ENCODE data around the gene TRIM14.
"Not testable (repeated sequence)": the region's sequence is repeated elsewhere in the genome, so short reads cannot be mapped to it uniquely, and the experiment has no call there.

Gene TRIM14

GRCh38 chr9:98080326-98080725 lies 38.7 kb downstream of the TRIM14 start:
- H3K23ac ChIP-seq (ENCODE audit: low read length) = no peak overlapping the region
- H3K36me3 ChIP-seq (ENCODE audit: control insufficient read depth, insufficient read depth, low read length) = peaks cover 8% of the 10 kb centered on the region
- H3K18ac ChIP-seq (ENCODE audit: low read length) = no peak overlapping the region
- H3K79me2 ChIP-seq (ENCODE audit: control insufficient read depth, insufficient read depth, low read length) = no peaks in the 10 kb centered on the region
- no peak overlapping the region for H2AK5ac ChIP-seq (ENCODE audit: low read length)
- no peak overlapping the region for H3K4me2 ChIP-seq (ENCODE audit: low read length)
- DNase-seq = no peak
- no peaks in the 10 kb centered on the region for H3K79me1 ChIP-seq (ENCODE audit: low read length)
- no peak overlapping the region for H2BK15ac ChIP-seq (replicated peaks; ENCODE audit: low read depth)
- no peak overlapping the region for H3K4ac ChIP-seq (ENCODE audit: low read depth, low read length)
- H3K56ac ChIP-seq (ENCODE audit: low read length) = no peak overlapping the region
- H3K4me1 ChIP-seq (ENCODE audit: control insufficient read depth, low read depth, low read length) = no peaks in the 10 kb centered on the region
- WGBS (ENCODE audit: extremely low coverage, insufficient coverage, low lambda C conversion rate) = 100% methylated on average over 1 of the region's 1 CpG
- H3K9ac ChIP-seq (ENCODE audit: low read length) = no peak overlapping the region
- H4K8ac ChIP-seq (ENCODE audit: low read depth, low read length) = no peak overlapping the region
- H2BK120ac ChIP-seq (ENCODE audit: low read depth, low read length) = no peak overlapping the region
- no peak overlapping the region for H4K5ac ChIP-seq (ENCODE audit: low read length)
- no peak overlapping the region for H3K4me3 ChIP-seq (ENCODE audit: low read length)
- H3K27me3 ChIP-seq (ENCODE audit: insufficient read depth, low read length, poor library complexity) = no peaks in the 10 kb centered on the region
- H2BK5ac ChIP-seq (ENCODE audit: low read length) = no peak overlapping the region
- H3K27ac ChIP-seq (ENCODE audit: low read depth, low read length) = no peak overlapping the region

DNA sequence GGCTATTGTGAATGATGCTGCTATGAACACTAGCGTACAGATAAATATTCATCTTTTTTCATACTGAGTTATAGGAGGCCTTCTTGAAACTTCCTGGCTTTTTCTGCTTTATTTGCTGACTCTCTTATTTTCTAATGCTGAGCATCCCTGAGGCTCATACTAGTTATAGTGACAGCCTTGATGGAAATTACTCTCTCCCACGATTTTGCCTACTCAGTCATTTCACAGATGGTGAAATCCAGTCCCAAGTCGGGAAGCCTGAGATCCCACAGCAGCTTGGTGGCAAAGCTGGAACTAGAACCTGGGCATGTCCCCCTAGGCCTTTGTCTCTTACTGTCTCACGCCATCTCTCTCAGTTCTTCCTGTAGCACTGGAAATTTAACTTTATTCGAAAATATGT lies 40.1 kb downstream of the TRIM14 start:
- H2BK5ac ChIP-seq (ENCODE audit: low read length) = no peak overlapping the region
- H3K36me3 ChIP-seq (ENCODE audit: control insufficient read depth, insufficient read depth, low read length) = peaks cover 8% of the 10 kb centered on the region
- H3K4me2 ChIP-seq (ENCODE audit: low read length) = no peak overlapping the region
- H3K4ac ChIP-seq (ENCODE audit: low read depth, low read length) = no peak overlapping the region
- H3K56ac ChIP-seq (ENCODE audit: low read length) = no peak overlapping the region
- H3K27ac ChIP-seq (ENCODE audit: low read depth, low read length) = no peak overlapping the region
- no peak overlapping the region for H2BK15ac ChIP-seq (replicated peaks; ENCODE audit: low read depth)
- no peak overlapping the region for H3K23ac ChIP-seq (ENCODE audit: low read length)
- WGBS (ENCODE audit: extremely low coverage, insufficient coverage, low lambda C conversion rate) = no CpG with 5 or more reads among the region's 5 CpGs
- no peak overlapping the region for H3K9ac ChIP-seq (ENCODE audit: low read length)
- no peak overlapping the region for H4K5ac ChIP-seq (ENCODE audit: low read length)
- no peaks in the 10 kb centered on the region for H3K27me3 ChIP-seq (ENCODE audit: insufficient read depth, low read length, poor library complexity)
- no peak overlapping the region for H2AK5ac ChIP-seq (ENCODE audit: low read length)
- H3K4me3 ChIP-seq (ENCODE audit: low read length) = no peak overlapping the region
- no peak overlapping the region for H3K18ac ChIP-seq (ENCODE audit: low read length)
- DNase-seq = no peak
- H3K79me1 ChIP-seq (ENCODE audit: low read length) = no peaks in the 10 kb centered on the region
- H4K8ac ChIP-seq (ENCODE audit: low read depth, low read length) = no peak overlapping the region
- no peaks in the 10 kb centered on the region for H3K4me1 ChIP-seq (ENCODE audit: control insufficient read depth, low read depth, low read length)
- H3K79me2 ChIP-seq (ENCODE audit: control insufficient read depth, insufficient read depth, low read length) = no peaks in the 10 kb centered on the region
- H2BK120ac ChIP-seq (ENCODE audit: low read depth, low read length) = no peak overlapping the region

DNA sequence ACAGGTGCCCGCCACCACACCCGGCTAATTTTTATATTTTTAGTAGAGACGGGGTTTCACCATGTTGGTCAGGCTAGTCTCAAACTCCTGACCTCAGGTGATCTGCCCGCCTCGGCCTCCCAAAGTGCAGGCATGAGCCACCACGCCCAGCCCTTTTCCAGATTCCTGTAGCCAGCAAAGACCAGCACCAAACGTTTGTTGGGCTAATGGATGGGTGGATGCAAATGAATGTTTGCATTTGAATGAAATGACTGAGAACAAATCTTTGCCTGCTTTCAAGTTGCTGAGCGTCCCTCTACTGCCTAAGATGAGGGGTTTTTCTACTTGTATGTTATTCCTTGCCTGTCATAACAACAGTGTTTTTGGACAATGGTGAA lies 42.5 kb downstream of the TRIM14 start:
- H3K79me2 ChIP-seq (ENCODE audit: control insufficient read depth, insufficient read depth, low read length) = not testable (repeated sequence)

GRCh38 chr9:98075332-98075805 lies 43.7 kb downstream of the TRIM14 start:
- H2AK5ac ChIP-seq (ENCODE audit: low read length) = no peak overlapping the region
- no peak overlapping the region for H3K4ac ChIP-seq (ENCODE audit: low read depth, low read length)
- no peaks in the 10 kb centered on the region for H3K27me3 ChIP-seq (ENCODE audit: insufficient read depth, low read length, poor library complexity)
- 100% methylated on average over 1 of the region's 6 CpGs for WGBS (ENCODE audit: extremely low coverage, insufficient coverage, low lambda C conversion rate)
- H4K5ac ChIP-seq (ENCODE audit: low read length) = no peak overlapping the region
- H3K36me3 ChIP-seq (ENCODE audit: control insufficient read depth, insufficient read depth, low read length) = no peaks in the 10 kb centered on the region
- no peaks in the 10 kb centered on the region for H3K79me1 ChIP-seq (ENCODE audit: low read length)
- no peak overlapping the region for H3K4me2 ChIP-seq (ENCODE audit: low read length)
- H3K18ac ChIP-seq (ENCODE audit: low read length) = no peak overlapping the region
- H2BK15ac ChIP-seq (replicated peaks; ENCODE audit: low read depth) = no peak overlapping the region
- no peaks in the 10 kb centered on the region for H3K79me2 ChIP-seq (ENCODE audit: control insufficient read depth, insufficient read depth, low read length)
- H2BK5ac ChIP-seq (ENCODE audit: low read length) = no peak overlapping the region
- H3K27ac ChIP-seq (ENCODE audit: low read depth, low read length) = no peak overlapping the region
- H3K56ac ChIP-seq (ENCODE audit: low read length) = peak overlapping the region; percentile 56
- H3K9ac ChIP-seq (ENCODE audit: low read length) = no peak overlapping the region
- no peaks in the 10 kb centered on the region for H3K4me1 ChIP-seq (ENCODE audit: control insufficient read depth, low read depth, low read length)
- DNase-seq = peak; percentile 49
- no peak overlapping the region for H4K8ac ChIP-seq (ENCODE audit: low read depth, low read length)
- no peak overlapping the region for H2BK120ac ChIP-seq (ENCODE audit: low read depth, low read length)
- H3K23ac ChIP-seq (ENCODE audit: low read length) = no peak overlapping the region
- no peak overlapping the region for H3K4me3 ChIP-seq (ENCODE audit: low read length)

More for the DNA sequence above, 42.5 kb downstream of the TRIM14 start:
- H3K4ac ChIP-seq (ENCODE audit: low read depth, low read length); H3K36me3 ChIP-seq (ENCODE audit: control insufficient read depth, insufficient read depth, low read length); H4K8ac ChIP-seq (ENCODE audit: low read depth, low read length); DNase-seq; H2BK5ac ChIP-seq (ENCODE audit: low read length); H3K23ac ChIP-seq (ENCODE audit: low read length); H3K27me3 ChIP-seq (ENCODE audit: insufficient read depth, low read length, poor library complexity); H3K79me1 ChIP-seq (ENCODE audit: low read length); H3K27ac ChIP-seq (ENCODE audit: low read depth, low read length); H2BK15ac ChIP-seq (replicated peaks; ENCODE audit: low read depth); H3K9ac ChIP-seq (ENCODE audit: low read length); H3K4me1 ChIP-seq (ENCODE audit: control insufficient read depth, low read depth, low read length); H3K4me3 ChIP-seq (ENCODE audit: low read length); H3K56ac ChIP-seq (ENCODE audit: low read length); H3K4me2 ChIP-seq (ENCODE audit: low read length); H2BK120ac ChIP-seq (ENCODE audit: low read depth, low read length); H3K18ac ChIP-seq (ENCODE audit: low read length); H2AK5ac ChIP-seq (ENCODE audit: low read length); H4K5ac ChIP-seq (ENCODE audit: low read length): not testable (repeated sequence)
- WGBS (ENCODE audit: extremely low coverage, insufficient coverage, low lambda C conversion rate) = no CpG with 5 or more reads among the region's 8 CpGs

DNA sequence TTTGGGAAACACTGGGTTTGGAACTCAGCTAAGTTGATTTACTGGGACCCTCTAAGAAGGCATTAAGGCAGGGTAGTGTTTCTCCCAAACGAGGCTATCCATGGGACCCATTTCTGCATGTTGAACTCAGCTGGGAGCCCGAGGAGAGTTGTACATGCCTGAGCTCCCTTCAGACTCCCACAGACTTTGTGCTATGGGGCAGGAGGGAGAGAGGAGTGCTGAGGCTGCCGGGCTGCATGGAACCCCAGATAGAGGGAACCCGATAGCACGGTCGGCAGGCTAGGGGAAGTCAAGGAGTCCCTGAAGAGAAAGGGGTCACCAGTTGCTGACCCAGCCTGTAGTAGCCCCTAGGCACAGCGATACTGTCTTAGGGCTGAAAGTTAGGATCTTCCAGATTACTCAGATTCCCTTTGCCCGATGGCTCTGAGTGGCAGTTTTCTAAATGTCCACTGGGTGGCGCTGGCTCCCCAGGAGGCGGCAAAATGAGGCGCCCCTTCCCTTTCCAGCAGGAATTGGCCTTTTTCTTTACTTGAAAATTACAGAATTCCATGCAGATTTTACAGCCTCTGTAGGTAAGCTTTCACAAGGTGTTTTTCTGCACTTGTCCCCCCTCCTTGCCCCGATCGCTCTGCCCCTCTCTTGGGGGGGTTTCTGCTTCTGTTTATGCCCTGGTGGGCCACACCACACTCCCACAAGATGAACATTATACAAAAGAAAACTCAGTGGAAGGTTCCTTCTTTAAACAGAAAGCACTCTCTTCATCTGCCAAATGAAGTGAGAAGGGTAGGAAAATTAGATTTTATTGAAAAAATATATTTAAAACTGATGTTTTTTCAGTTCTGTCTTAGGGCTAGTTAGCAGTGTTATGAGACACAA lies 44.7 kb downstream of the TRIM14 start:
- no peaks in the 10 kb centered on the region for H3K79me2 ChIP-seq (ENCODE audit: control insufficient read depth, insufficient read depth, low read length)
- H3K4me3 ChIP-seq (ENCODE audit: low read length) = no peak overlapping the region
- peak overlapping the region; percentile 64 for H3K9ac ChIP-seq (ENCODE audit: low read length)
- H3K56ac ChIP-seq (ENCODE audit: low read length) = peak overlapping the region; percentile 80
- no peak overlapping the region for H3K4me2 ChIP-seq (ENCODE audit: low read length)
- no peaks in the 10 kb centered on the region for H3K36me3 ChIP-seq (ENCODE audit: control insufficient read depth, insufficient read depth, low read length)
- no peak overlapping the region for H2BK5ac ChIP-seq (ENCODE audit: low read length)
- no peaks in the 10 kb centered on the region for H3K79me1 ChIP-seq (ENCODE audit: low read length)
- H3K18ac ChIP-seq (ENCODE audit: low read length) = peak overlapping the region; percentile 69
- no peak overlapping the region for H3K4ac ChIP-seq (ENCODE audit: low read depth, low read length)
- no peak overlapping the region for H3K27ac ChIP-seq (ENCODE audit: low read depth, low read length)
- no peak overlapping the region for H2BK15ac ChIP-seq (replicated peaks; ENCODE audit: low read depth)
- peak; percentile 72 for DNase-seq
- H2BK120ac ChIP-seq (ENCODE audit: low read depth, low read length) = no peak overlapping the region
- no CpG with 5 or more reads among the region's 13 CpGs for WGBS (ENCODE audit: extremely low coverage, insufficient coverage, low lambda C conversion rate)
- H3K23ac ChIP-seq (ENCODE audit: low read length) = no peak overlapping the region
- H4K5ac ChIP-seq (ENCODE audit: low read length) = no peak overlapping the region
- H2AK5ac ChIP-seq (ENCODE audit: low read length) = no peak overlapping the region
- no peak overlapping the region for H4K8ac ChIP-seq (ENCODE audit: low read depth, low read length)
- no peaks in the 10 kb centered on the region for H3K4me1 ChIP-seq (ENCODE audit: control insufficient read depth, low read depth, low read length)
- H3K27me3 ChIP-seq (ENCODE audit: insufficient read depth, low read length, poor library complexity) = no peaks in the 10 kb centered on the region

Data from mesendoderm (in vitro differentiated cells).